IMR-90 (cell line): ENCODE results near the gene ATP10D.

ENCODE experiments used
- BHLHE40 ChIP-seq: fragments of 150-350 bp; IDR thresholded peaks from 2 replicates; pipeline ENCODE4 v1.6.1; 2016; ENCODE audit warnings: mild to moderate bottlenecking, low read depth, low read length
- CHD1 ChIP-seq: IDR thresholded peaks from 2 replicates; pipeline ENCODE4 v1.6.1; 2012; ENCODE audit warnings: low read depth, low read length, improper control_type of control experiment
- FOS ChIP-seq: fragments of 150-350 bp; IDR thresholded peaks from 2 replicates; pipeline ENCODE4 v1.6.1; 2016; ENCODE audit warnings: low read depth, low read length
- MAFK ChIP-seq: IDR thresholded peaks from 2 replicates; pipeline ENCODE4 v1.6.1; 2012; ENCODE audit warnings: low read depth, low read length, improper control_type of control experiment
- MAZ ChIP-seq: IDR thresholded peaks from 2 replicates; pipeline ENCODE4 v1.6.1; 2012; ENCODE audit warnings: low read depth, mild to moderate bottlenecking, low read length, improper control_type of control experiment, moderate library complexity, borderline replicate concordance
- MXI1 ChIP-seq: IDR thresholded peaks from 2 replicates; pipeline ENCODE4 v1.6.1; 2012; ENCODE audit warnings: low read depth, mild to moderate bottlenecking, low read length, moderate library complexity, borderline replicate concordance
- POLR2A ChIP-seq: IDR thresholded peaks from 2 replicates; pipeline ENCODE4 v1.6.1; 2012; ENCODE audit warnings: mild to moderate bottlenecking, low read depth, low read length
- RAD21 ChIP-seq: IDR thresholded peaks from 2 replicates; pipeline ENCODE4 v1.6.1; 2012; ENCODE audit warnings: low read length, improper control_type of control experiment
- RCOR1 ChIP-seq: IDR thresholded peaks from 2 replicates; pipeline ENCODE4 v1.6.1; 2012; ENCODE audit warnings: mild to moderate bottlenecking, low read length, improper control_type of control experiment; ENCODE audit not compliant: insufficient replicate concordance
- RFX5 ChIP-seq: IDR thresholded peaks from 2 replicates; pipeline ENCODE4 v1.8.0; 2012; ENCODE audit warnings: low read depth, mild to moderate bottlenecking, low read length, moderate library complexity
- SMC3 ChIP-seq: fragments of 150-350 bp; IDR thresholded peaks from 2 replicates; pipeline ENCODE4 v1.6.1; 2016; ENCODE audit warnings: low read depth, mild to moderate bottlenecking, antibody characterized with exemption, low read length, moderate library complexity
- TF ChIP-seq, protein P1 (sequence below): conservative IDR thresholded peaks from 2 replicates; pipeline ENCODE4 v1.5.1; 2012; ENCODE audit warnings: mild to moderate bottlenecking, low read depth, low read length, improper control_type of control experiment
- TF ChIP-seq, protein P2 (sequence below): fragments of 150-350 bp; IDR thresholded peaks from 2 replicates; pipeline ENCODE4 v1.6.1; 2016; ENCODE audit warnings: low read depth, mild to moderate bottlenecking, low read length, moderate library complexity, borderline replicate concordance
- TF ChIP-seq, protein P3 (sequence below): fragments of 150-350 bp; IDR thresholded peaks from 2 replicates; pipeline ENCODE4 v1.6.1; 2017; ENCODE audit warnings: mild to moderate bottlenecking, antibody characterized with exemption, low read length, low read depth

DNA sequence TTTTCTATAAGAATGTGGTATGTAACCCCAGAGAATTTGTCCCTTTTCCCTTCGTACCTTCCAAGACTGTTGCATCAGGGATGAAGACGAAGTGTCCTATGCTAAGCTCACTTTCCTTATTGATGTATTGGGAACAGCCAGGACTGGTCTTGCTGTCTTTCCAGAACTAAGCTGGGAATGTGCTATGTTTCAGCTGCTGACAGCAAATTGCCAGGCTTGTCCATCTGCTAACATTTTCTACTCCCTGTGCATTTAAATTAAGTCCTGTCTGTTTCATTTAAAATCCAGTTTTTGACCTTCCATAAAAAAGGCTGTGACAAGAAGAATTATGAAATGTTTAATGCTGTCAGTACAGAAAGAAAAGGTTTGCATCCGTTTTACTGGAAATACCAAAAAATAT lies 87.9 kb downstream of the ATP10D start:
- TF ChIP-seq POLR2A (no peak), MXI1 (no peak), RCOR1 (no peak), MAFK (no peak), RAD21 (no peak), SMC3 (no peak), CHD1 (no peak), BHLHE40 (no peak), FOS (no peak), RFX5 (no peak), MAZ (no peak)
- TF ChIP-seq, protein P1, sequence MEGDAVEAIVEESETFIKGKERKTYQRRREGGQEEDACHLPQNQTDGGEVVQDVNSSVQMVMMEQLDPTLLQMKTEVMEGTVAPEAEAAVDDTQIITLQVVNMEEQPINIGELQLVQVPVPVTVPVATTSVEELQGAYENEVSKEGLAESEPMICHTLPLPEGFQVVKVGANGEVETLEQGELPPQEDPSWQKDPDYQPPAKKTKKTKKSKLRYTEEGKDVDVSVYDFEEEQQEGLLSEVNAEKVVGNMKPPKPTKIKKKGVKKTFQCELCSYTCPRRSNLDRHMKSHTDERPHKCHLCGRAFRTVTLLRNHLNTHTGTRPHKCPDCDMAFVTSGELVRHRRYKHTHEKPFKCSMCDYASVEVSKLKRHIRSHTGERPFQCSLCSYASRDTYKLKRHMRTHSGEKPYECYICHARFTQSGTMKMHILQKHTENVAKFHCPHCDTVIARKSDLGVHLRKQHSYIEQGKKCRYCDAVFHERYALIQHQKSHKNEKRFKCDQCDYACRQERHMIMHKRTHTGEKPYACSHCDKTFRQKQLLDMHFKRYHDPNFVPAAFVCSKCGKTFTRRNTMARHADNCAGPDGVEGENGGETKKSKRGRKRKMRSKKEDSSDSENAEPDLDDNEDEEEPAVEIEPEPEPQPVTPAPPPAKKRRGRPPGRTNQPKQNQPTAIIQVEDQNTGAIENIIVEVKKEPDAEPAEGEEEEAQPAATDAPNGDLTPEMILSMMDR = no peak
- TF ChIP-seq, protein P2, sequence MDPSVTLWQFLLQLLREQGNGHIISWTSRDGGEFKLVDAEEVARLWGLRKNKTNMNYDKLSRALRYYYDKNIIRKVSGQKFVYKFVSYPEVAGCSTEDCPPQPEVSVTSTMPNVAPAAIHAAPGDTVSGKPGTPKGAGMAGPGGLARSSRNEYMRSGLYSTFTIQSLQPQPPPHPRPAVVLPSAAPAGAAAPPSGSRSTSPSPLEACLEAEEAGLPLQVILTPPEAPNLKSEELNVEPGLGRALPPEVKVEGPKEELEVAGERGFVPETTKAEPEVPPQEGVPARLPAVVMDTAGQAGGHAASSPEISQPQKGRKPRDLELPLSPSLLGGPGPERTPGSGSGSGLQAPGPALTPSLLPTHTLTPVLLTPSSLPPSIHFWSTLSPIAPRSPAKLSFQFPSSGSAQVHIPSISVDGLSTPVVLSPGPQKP = no peak
- TF ChIP-seq, protein P3, sequence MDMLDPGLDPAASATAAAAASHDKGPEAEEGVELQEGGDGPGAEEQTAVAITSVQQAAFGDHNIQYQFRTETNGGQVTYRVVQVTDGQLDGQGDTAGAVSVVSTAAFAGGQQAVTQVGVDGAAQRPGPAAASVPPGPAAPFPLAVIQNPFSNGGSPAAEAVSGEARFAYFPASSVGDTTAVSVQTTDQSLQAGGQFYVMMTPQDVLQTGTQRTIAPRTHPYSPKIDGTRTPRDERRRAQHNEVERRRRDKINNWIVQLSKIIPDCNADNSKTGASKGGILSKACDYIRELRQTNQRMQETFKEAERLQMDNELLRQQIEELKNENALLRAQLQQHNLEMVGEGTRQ = no peak
